HepG2 (cell line): ENCODE data around the gene REPIN1. TPM values are rescaled to one million over a fixed set of nuclear protein-coding genes. Genes with fewer than 3 reads are reported as not detected.

ENCODE experiments used
- ATAC-seq: fragments of 200-7000 bp; cut with Tn5 transposase; 3 replicates; pipeline ENCODE4 v1.9.1; 2020; ENCODE audit warnings: mild to moderate bottlenecking, moderate library complexity
- BruUV-seq: library from RNA; stranded (reverse); fragments of 400-500 nt; replicated peaks from 2 replicates; lab custom pipeline; 2021; lab: Mats Ljungman, UMichigan
- CTCF ChIA-PET: fragments of 300-600 bp; formaldehyde crosslinking; extraction: SDS; loops from one replicate; lab custom pipeline; 2021; ENCODE audit warnings: low total read pairs, inconsistent platforms, low intra/inter-chr PET ratio; lab: Yijun Ruan, JAX
- POLR2A ChIA-PET: fragments of 350-600 bp; sonication (Branson Sonifier 250); formaldehyde crosslinking; loops from one replicate; lab custom pipeline; 2020; ENCODE audit warnings: antibody characterized with exemption, inconsistent platforms; lab: Yijun Ruan, JAX
- DNase-seq: peaks from one replicate; pipeline ENCODE4 v3.0.0-alpha.2; 2015; ENCODE audit warnings: low spot score
- FAIRE-seq: peaks from 3 replicates; lab custom pipeline; 2011; peaks lifted over from hg19 to GRCh38; lab: Jason Lieb, UNC
- H2AFZ ChIP-seq: one replicate; pipeline ENCODE4 v1.6.1; 2011; ENCODE audit warnings: low read length, inconsistent platforms
- H3K27ac ChIP-seq: fragments of 300-600 bp; 3 replicates; pipeline ENCODE4 v1.8.0; 2011; ENCODE audit warnings: mixed run types, mild to moderate bottlenecking, mixed read lengths, low read length, inconsistent platforms; ENCODE audit not compliant: insufficient read depth; ENCODE audit errors: extremely low read length
- H3K27me3 ChIP-seq, 2 experiments: fragments of 200-600 bp in 1 of 2; 2 replicates in 1 of 2; 3 replicates in 1 of 2; pipeline versions ENCODE4 v1.6.0 to v1.8.0; 2011; ENCODE audit warnings: low read length in 2 of 2, mild to moderate bottlenecking in 2 of 2, moderate library complexity in 2 of 2, inconsistent platforms in 1 of 2; ENCODE audit not compliant: insufficient read depth in 2 of 2, control insufficient read depth in 1 of 2
- H3K36me3 ChIP-seq, 2 experiments: fragments of 200-600 bp in 1 of 2; replicated peaks in 1 of 2; 2 replicates in 1 of 2; 3 replicates in 1 of 2; pipeline versions ENCODE4 v1.5.1 to v1.8.0; 2011; ENCODE audit warnings: low read length in 2 of 2, inconsistent platforms in 1 of 2; ENCODE audit not compliant: insufficient read depth in 2 of 2, control insufficient read depth in 1 of 2
- H3K4me1 ChIP-seq: 2 replicates; pipeline ENCODE4 v1.5.1; 2012; ENCODE audit warnings: low read length, inconsistent platforms; ENCODE audit not compliant: insufficient read depth
- H3K4me2 ChIP-seq: 2 replicates; pipeline ENCODE4 v1.6.0; 2011; ENCODE audit warnings: low read depth, low read length, inconsistent platforms
- H3K4me3 ChIP-seq, 3 experiments: fragments of 200-600 bp in 1 of 3; sonication (generic), shearing (Covaris generic) in 1 of 3; replicated peaks in 1 of 3; 2 replicates each; pipeline ENCODE4 v1.5.1; 2011 to 2016; ENCODE audit warnings: low read length in 3 of 3, inconsistent platforms in 2 of 3, low read depth in 2 of 3, mild to moderate bottlenecking in 2 of 3, control low read depth in 1 of 3, mixed read lengths in 1 of 3; ENCODE audit not compliant: insufficient read depth in 1 of 3
- H3K79me2 ChIP-seq: one replicate; pipeline ENCODE4 v1.6.1; 2011; ENCODE audit warnings: low read length, inconsistent platforms; ENCODE audit not compliant: insufficient read depth
- H3K9ac ChIP-seq: 2 replicates; pipeline ENCODE4 v1.6.0; 2011; ENCODE audit warnings: mild to moderate bottlenecking, low read depth, low read length, inconsistent platforms; ENCODE audit not compliant: insufficient read depth
- H3K9me3 ChIP-seq: 2 replicates; pipeline ENCODE4 v1.5.1; 2012; ENCODE audit warnings: mild to moderate bottlenecking, low read length
- H4K20me1 ChIP-seq: 2 replicates; pipeline ENCODE4 v1.6.0; 2011; ENCODE audit warnings: inconsistent platforms, mild to moderate bottlenecking, low read length, moderate library complexity; ENCODE audit not compliant: insufficient read depth
- AKAP8 ChIP-seq: sonication (generic); formaldehyde crosslinking; IDR thresholded peaks from 2 replicates; pipeline ENCODE4 v1.5.1; 2020; ENCODE audit warnings: mild to moderate bottlenecking, missing genetic modification reagents
- ASH2L ChIP-seq: fragments of 300-600, 200-600 bp; sonication (generic); IDR thresholded peaks from 2 replicates; pipeline ENCODE4 v1.7.0; 2017; ENCODE audit warnings: low read depth, mild to moderate bottlenecking, moderate library complexity, mixed read lengths, low read length; ENCODE audit not compliant: insufficient read length
- ELF1 ChIP-seq: sonication (generic); formaldehyde crosslinking; IDR thresholded peaks from 2 replicates; pipeline ENCODE4 v1.4.0; 2020; ENCODE audit warnings: missing genetic modification reagents
- EP300 ChIP-seq, 3 experiments: sonication (generic) in 1 of 3; formaldehyde crosslinking in 1 of 3; IDR thresholded peaks; 2 replicates each; pipeline versions ENCODE4 v1.5.1 to v1.6.1; 2011 to 2020; ENCODE audit warnings: low read depth in 2 of 3, low read length in 2 of 3, borderline replicate concordance in 1 of 3, improper control_type of control experiment in 1 of 3, mild to moderate bottlenecking in 1 of 3, missing genetic modification reagents in 1 of 3, moderate library complexity in 1 of 3
- FOXJ3 ChIP-seq: sonication (generic); formaldehyde crosslinking; IDR thresholded peaks from 2 replicates; pipeline ENCODE4 v1.4.0; 2020; ENCODE audit warnings: missing genetic modification reagents, mild to moderate bottlenecking, borderline replicate concordance
- GMEB1 ChIP-seq: sonication (generic); formaldehyde crosslinking; IDR thresholded peaks from 2 replicates; pipeline ENCODE4 v1.5.1; 2020; ENCODE audit warnings: missing genetic modification reagents, mild to moderate bottlenecking, borderline replicate concordance
- HOXA3 ChIP-seq: sonication (generic); formaldehyde crosslinking; IDR thresholded peaks from 2 replicates; pipeline ENCODE4 v1.5.0; 2020; ENCODE audit warnings: missing genetic modification reagents
- NFE2L2 ChIP-seq: fragments of 150-350 bp; IDR thresholded peaks from 2 replicates; pipeline ENCODE4 v1.6.1; 2014; ENCODE audit warnings: low read length
- ONECUT2 ChIP-seq: sonication (generic); formaldehyde crosslinking; IDR thresholded peaks from 2 replicates; pipeline ENCODE4 v1.4.0; 2020; ENCODE audit warnings: missing genetic modification reagents
- RFXAP ChIP-seq: sonication (generic); formaldehyde crosslinking; IDR thresholded peaks from 2 replicates; pipeline ENCODE4 v1.4.0; 2020; ENCODE audit warnings: missing genetic modification reagents, borderline replicate concordance
- SOX6 ChIP-seq, 2 experiments: fragments of 450-650 bp in 1 of 2; sonication (generic) in 1 of 2; formaldehyde crosslinking in 1 of 2; IDR thresholded peaks; 2 replicates each; pipeline versions ENCODE4 v1.4.0 to v1.6.1; 2017 to 2020; ENCODE audit warnings: antibody characterized with exemption in 1 of 2, mild to moderate bottlenecking in 1 of 2, missing genetic modification reagents in 1 of 2
- SP5 ChIP-seq: IDR thresholded peaks from 2 replicates; pipeline ENCODE4 v1.6.1; 2016; ENCODE audit warnings: low read depth, borderline replicate concordance
- SRSF1 ChIP-seq: fragments of 200-400 bp; formaldehyde crosslinking; optimal IDR thresholded peaks from 2 replicates; pipeline ENCODE3; 2017; ENCODE audit warnings: mild to moderate bottlenecking, low read depth, low read length, moderate library complexity
- ZNF296 ChIP-seq: sonication (generic); formaldehyde crosslinking; conservative IDR thresholded peaks from 2 replicates; pipeline ENCODE4 v1.5.0; 2020; ENCODE audit warnings: mild to moderate bottlenecking, missing genetic modification reagents
- ZNF563 ChIP-seq: sonication (generic); formaldehyde crosslinking; IDR thresholded peaks from 2 replicates; pipeline ENCODE4 v1.8.0; 2022; ENCODE audit warnings: mild to moderate bottlenecking, moderate library complexity, missing genetic modification reagents
- ZNF639 ChIP-seq: conservative IDR thresholded peaks from 2 replicates; pipeline ENCODE4 v1.6.1; 2018; ENCODE audit warnings: missing genetic modification reagents
- ZNF709 ChIP-seq: sonication (generic); formaldehyde crosslinking; IDR thresholded peaks from 2 replicates; pipeline ENCODE4 v1.5.0; 2020; ENCODE audit warnings: mild to moderate bottlenecking, missing genetic modification reagents
- ZNF800 ChIP-seq: sonication (generic); formaldehyde crosslinking; IDR thresholded peaks from 2 replicates; pipeline ENCODE4 v1.4.0; 2020; ENCODE audit warnings: missing genetic modification reagents
- ZNF891 ChIP-seq: sonication (generic); formaldehyde crosslinking; IDR thresholded peaks from 2 replicates; pipeline ENCODE4 v1.5.0; 2020; ENCODE audit warnings: mild to moderate bottlenecking, missing genetic modification reagents
- WGBS: methylation state at CpG from one replicate; pipeline ENCODE4 v1.1.6; 2017; ENCODE audit warnings: low lambda C conversion rate; 5-methylcytosine and 5-hydroxymethylcytosine counted together
- in situ Hi-C: cut with HindIII; loops from 2 replicates; pipeline ENCODE4 v1.10.0; 2017; ENCODE audit warnings: low pct_unique_long_range_greater_than_20kb; ENCODE audit not compliant: extremely low pct_ligation_motif_present
- intact Hi-C: fragments of 100-400 bp; cut with micrococcal nuclease; formaldehyde crosslinking; loops from one replicate; pipeline ENCODE4 v1.10.0; 2022; ENCODE audit not compliant: unreplicated experiment
- polyA plus RNA-seq, 8 experiments: library from polyadenylated mRNA; depleted of rRNA in 3 of 8; stranded (reverse) in 7 of 8; unstranded in 1 of 8; fragments of >200 nt; fragmentation: Illumina TruSeq in 4 of 8; extraction: Trizol in 4 of 8; gene quantifications; 2 replicates each; pipeline versions ENCODE4 v1.2.1 to v1.2.3, GENCODE V29; 2011 to 2016; ENCODE audit warnings: low read depth in 4 of 8, missing spikeins in 1 of 8, mixed read lengths in 1 of 8; ENCODE audit not compliant: insufficient read depth in 1 of 8
- total RNA-seq, 5 experiments: library from RNA; depleted of rRNA; stranded (reverse); fragments of >200 nt; fragmentation: Illumina TruSeq; extraction: Trizol; gene quantifications; 2 replicates each; pipeline ENCODE4 v1.2.3, GENCODE V29; 2016; ENCODE audit warnings: low read depth in 1 of 5

REPIN1 gene
- total and polyA plus RNA-seq, 2 of the 13 experiments (the other 11 are each of a cell fraction or from before 2014, with no cell fraction given) = 69.9 to 108 TPM

GRCh38 chr7:150324373-150324961 lies 44.2 kb upstream of the REPIN1 start:
- Histone ChIP-seq H3K9me3 (no peaks in the 10 kb centered on the region), H3K27ac (peak overlapping the region; percentile 84), H3K4me1 (peaks cover 54% of the 10 kb centered on the region), H3K27me3 (no peaks in the 10 kb centered on the region; a peak in 1 of 5 replicates), H3K36me3 (peaks cover 20 to 44% of the 10 kb centered on the region in 2 experiments), H3K4me3 (peak overlapping the region; percentile 74 to 81 (median 77)), H3K79me2 (peaks cover 59% of the 10 kb centered on the region), H4K20me1 (no peaks in the 10 kb centered on the region), H3K4me2 (peak overlapping the region; percentile 96), H2AFZ (no peak overlapping the region), H3K9ac (peak overlapping the region; percentile 92)
- peak; percentile 27 for DNase-seq
- intact Hi-C loops = loop anchor here (5.0 kb wide), 1 partner anchor 33 kb away; no protein-coding TSS in a partner anchor
- in situ Hi-C loops = no loop called here
- 8% methylated on average over 11 of the region's 12 CpGs for WGBS
- POLR2A ChIA-PET = interaction anchor here (0.6 to 5.4 kb wide), 7 partner anchors 11 to 80 kb away, joined by 3 to 41 read pairs (median 13); partner anchors contain the start of genes RARRES2 and REPIN1
- CTCF ChIA-PET = no interaction called here
- ATAC-seq = peak; percentile 40
- BruUV-seq = no TSS peak
- peak; percentile 51 for FAIRE-seq
- TF ChIP-seq EP300 (IDR thresholded peaks at IDR 0.05; ENCODE audit: low read depth in 2 of 2, low read length in 2 of 2) = 0 out of 4 replicates have a peak, but pooled peaks of 1 of the 2 experiments have one; percentile 21
- TF ChIP-seq EP300 (CRISPR knock-in tag; IDR thresholded peaks at IDR 0.05; ENCODE audit: borderline replicate concordance) = no peak
- no peak for TF ChIP-seq ONECUT2 (CRISPR knock-in tag)
- peak; percentile 86 for TF ChIP-seq SP5 (CRISPR knock-in tag)
- no peak for TF ChIP-seq SOX6 (IDR thresholded peaks at IDR 0.05)
- TF ChIP-seq SOX6 (CRISPR knock-in tag; IDR thresholded peaks at IDR 0.05) = 0 out of 2 replicates have a peak, but pooled peaks have one; percentile 11
- no peak for TF ChIP-seq ZNF800 (CRISPR knock-in tag)
- TF ChIP-seq ZNF296 (CRISPR knock-in tag) = 0 out of 2 replicates have a peak, but pooled peaks have one; percentile 70
- TF ChIP-seq ZNF639 = no peak
- peak; percentile 62 for TF ChIP-seq ELF1
- peak; percentile 21; the same call in 1 of the 2 replicates for TF ChIP-seq ZNF563 (CRISPR knock-in tag)
- TF ChIP-seq ZNF709 = 0 out of 2 replicates have a peak, but pooled peaks have one; percentile 46
- TF ChIP-seq SRSF1 = no peak
- no peak for TF ChIP-seq ZNF891 (CRISPR knock-in tag)
- no peak for TF ChIP-seq ASH2L
- no peak for TF ChIP-seq AKAP8 (CRISPR knock-in tag)
- no peak for TF ChIP-seq FOXJ3 (CRISPR knock-in tag)
- 0 out of 2 replicates have a peak, but pooled peaks have one; percentile 24 for TF ChIP-seq RFXAP
- TF ChIP-seq HOXA3 = peak; percentile 37; the same call in 1 of the 2 replicates
- no peak for TF ChIP-seq NFE2L2
- TF ChIP-seq GMEB1 (CRISPR knock-in tag) = no peak
